KMS-11 (cell line): ENCODE measurements around the gene AP4M1.
A peak's percentile ranks its signal among the peaks of the same experiment; 100 is the strongest.

Source experiments
- H2AFZ ChIP-seq: fragments of 200-600 bp; sonication (generic); 2 replicates; pipeline ENCODE4 v1.6.1; 2016; ENCODE audit warnings: antibody characterized with exemption, mixed run types, low read depth
- H3K27ac ChIP-seq: fragments of 200-600 bp; sonication (generic); 2 replicates; pipeline ENCODE4 v1.6.1; 2016; ENCODE audit warnings: mild to moderate bottlenecking, mixed run types
- H3K27me3 ChIP-seq: fragments of 200-600 bp; sonication (generic); 2 replicates; pipeline ENCODE4 v1.6.1; 2017; ENCODE audit warnings: mild to moderate bottlenecking, low read depth, mixed run types, moderate library complexity; ENCODE audit not compliant: insufficient read depth
- H3K36me3 ChIP-seq: fragments of 200-600 bp; sonication (generic); 2 replicates; pipeline ENCODE4 v1.6.1; 2017; ENCODE audit warnings: mild to moderate bottlenecking, mixed run types; ENCODE audit not compliant: insufficient read depth
- H3K4me1 ChIP-seq: fragments of 200-600 bp; sonication (generic); 2 replicates; pipeline ENCODE4 v1.6.1; 2016; ENCODE audit warnings: mild to moderate bottlenecking, low read depth, mixed run types; ENCODE audit not compliant: poor library complexity, severe bottlenecking
- H3K4me2 ChIP-seq: fragments of 200-600 bp; sonication (generic); 2 replicates; pipeline ENCODE4 v1.7.0; 2016; ENCODE audit warnings: mild to moderate bottlenecking, mixed run types
- H3K4me3 ChIP-seq: fragments of 200-600 bp; sonication (generic); IDR thresholded peaks from 2 replicates; pipeline ENCODE4 v1.6.1; 2017; ENCODE audit warnings: low read depth, low read length, mixed read lengths; ENCODE audit not compliant: insufficient read depth
- H3K79me2 ChIP-seq: fragments of 200-600 bp; sonication (generic); 2 replicates; pipeline ENCODE4 v1.6.1; 2016; ENCODE audit warnings: low read depth, mixed run types; ENCODE audit not compliant: insufficient read depth
- H3K9ac ChIP-seq: fragments of 200-600 bp; sonication (generic); 2 replicates; pipeline ENCODE4 v1.6.1; 2016; ENCODE audit warnings: mild to moderate bottlenecking, mixed run types
- H4K20me1 ChIP-seq: fragments of 200-600 bp; sonication (generic); 2 replicates; pipeline ENCODE4 v1.6.1; 2016; ENCODE audit warnings: mild to moderate bottlenecking, mixed run types; ENCODE audit not compliant: insufficient read depth
- TF ChIP-seq, protein P1 (sequence below): fragments of 200-600 bp; sonication (generic); conservative IDR thresholded peaks from 2 replicates; pipeline ENCODE4 v1.6.1; 2017; ENCODE audit warnings: low read depth, mild to moderate bottlenecking, antibody characterized with exemption, low read length, moderate library complexity, mixed read lengths

Gene AP4M1

DNA sequence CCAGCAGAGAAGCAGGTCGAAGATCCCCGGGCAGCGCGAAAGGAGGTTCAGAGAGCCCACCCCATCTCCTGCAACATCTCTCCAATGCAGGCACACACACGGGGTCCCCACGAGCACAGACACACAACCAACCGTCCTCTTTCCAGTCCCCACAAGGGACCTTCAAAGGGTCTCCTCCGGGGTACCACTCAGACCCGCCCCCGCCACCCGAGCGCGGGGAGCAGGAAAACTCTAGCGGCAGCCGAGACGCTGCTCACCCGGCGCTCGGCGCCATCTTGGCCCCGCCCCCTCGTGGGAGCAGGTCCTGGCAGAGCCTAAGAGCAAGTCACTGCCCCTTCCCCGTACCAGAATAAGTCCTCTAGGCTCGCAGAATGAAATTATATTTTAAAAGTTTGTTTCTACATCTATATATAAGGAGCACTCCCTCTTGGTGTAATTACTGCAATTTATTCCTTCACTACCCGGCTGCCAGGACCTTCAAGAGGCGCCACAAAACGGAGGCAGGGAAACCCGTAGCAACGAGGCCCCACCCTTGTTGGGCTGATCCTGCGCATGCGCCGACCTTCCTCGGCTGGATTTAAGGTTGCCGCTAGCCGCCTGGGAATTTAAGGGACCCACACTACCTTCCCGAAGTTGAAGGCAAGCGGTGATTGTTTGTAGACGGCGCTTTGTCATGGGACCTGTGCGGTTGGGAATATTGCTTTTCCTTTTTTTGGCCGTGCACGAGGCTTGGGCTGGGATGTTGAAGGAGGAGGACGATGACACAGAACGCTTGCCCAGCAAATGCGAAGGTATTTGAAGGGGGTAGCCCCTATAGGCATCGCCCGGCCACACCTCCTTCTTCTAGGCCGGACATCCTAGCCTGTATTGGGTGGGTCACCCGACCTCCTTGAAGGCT lies 17.9 kb downstream of the AP4M1 start, which contains the start of the genes CNPY4 and TAF6:
Gene CNPY4 (plus strand): TSS at position 563 of the 898 bp plus-strand sequence. CDS start 111 bp downstream, at position 674.
Gene TAF6 (minus strand): TSS at position 287 of the 898 bp plus-strand sequence. CDS start 5,149 bp downstream, outside the sequence.
- TF ChIP-seq, protein P1, sequence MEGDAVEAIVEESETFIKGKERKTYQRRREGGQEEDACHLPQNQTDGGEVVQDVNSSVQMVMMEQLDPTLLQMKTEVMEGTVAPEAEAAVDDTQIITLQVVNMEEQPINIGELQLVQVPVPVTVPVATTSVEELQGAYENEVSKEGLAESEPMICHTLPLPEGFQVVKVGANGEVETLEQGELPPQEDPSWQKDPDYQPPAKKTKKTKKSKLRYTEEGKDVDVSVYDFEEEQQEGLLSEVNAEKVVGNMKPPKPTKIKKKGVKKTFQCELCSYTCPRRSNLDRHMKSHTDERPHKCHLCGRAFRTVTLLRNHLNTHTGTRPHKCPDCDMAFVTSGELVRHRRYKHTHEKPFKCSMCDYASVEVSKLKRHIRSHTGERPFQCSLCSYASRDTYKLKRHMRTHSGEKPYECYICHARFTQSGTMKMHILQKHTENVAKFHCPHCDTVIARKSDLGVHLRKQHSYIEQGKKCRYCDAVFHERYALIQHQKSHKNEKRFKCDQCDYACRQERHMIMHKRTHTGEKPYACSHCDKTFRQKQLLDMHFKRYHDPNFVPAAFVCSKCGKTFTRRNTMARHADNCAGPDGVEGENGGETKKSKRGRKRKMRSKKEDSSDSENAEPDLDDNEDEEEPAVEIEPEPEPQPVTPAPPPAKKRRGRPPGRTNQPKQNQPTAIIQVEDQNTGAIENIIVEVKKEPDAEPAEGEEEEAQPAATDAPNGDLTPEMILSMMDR, result no peak
- Histone ChIP-seq H3K36me3 (no peaks in the 10 kb centered on the region), H3K79me2 (peaks cover 9% of the 10 kb centered on the region; the same call in 1 of the 2 replicates), H3K4me2 (peak within 1 kb of the TSS; percentile 80), H3K4me3 (peak within 1 kb of the TSS; percentile 60), H3K4me1 (peaks cover 17% of the 10 kb centered on the region), H2AFZ (peak within 1 kb of the TSS; percentile 90), H4K20me1 (no peaks in the 10 kb centered on the region), H3K27ac (peak within 1 kb of the TSS; percentile 89), H3K9ac (peak within 1 kb of the TSS; percentile 87), H3K27me3 (no peaks in the 10 kb centered on the region)

DNA sequence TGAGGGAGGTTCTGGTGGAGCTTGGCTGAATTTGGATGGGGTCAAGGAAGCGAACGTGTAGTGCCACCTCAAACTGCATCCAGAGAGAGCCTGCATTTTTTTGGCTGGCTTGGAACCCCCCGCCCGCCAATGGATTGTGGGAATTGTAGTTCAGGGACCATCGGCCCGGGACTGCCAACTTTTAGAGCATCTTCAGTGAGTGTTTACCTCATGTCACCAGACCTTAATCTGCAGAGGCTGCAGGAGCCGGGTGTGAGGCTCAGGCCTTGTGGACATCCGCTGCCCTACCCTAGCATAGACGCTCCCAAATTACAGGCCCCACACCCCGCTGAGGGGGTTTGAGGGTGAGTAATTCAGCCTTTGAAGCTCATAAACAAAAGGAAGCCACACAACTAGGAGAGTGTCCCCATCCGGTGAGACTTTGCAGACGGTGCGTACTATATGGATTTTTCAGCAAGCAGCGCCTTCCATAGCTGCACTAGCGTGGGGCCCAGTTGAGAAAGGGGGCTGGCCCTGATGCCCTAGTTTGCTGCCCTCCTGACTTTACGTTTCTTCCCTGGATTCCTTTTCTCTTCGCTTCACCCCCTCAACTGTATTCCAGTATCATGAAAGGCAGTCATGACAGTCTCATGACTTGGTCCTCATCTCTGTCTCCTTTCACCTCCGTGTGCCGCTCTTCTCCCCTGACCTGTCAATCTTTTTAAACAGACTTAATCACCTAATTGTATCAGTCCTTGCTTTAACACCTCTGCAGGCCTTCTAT lies 18.7 kb downstream of the AP4M1 start:
- Histone ChIP-seq H3K79me2 (peaks cover 9% of the 10 kb centered on the region; the same call in 1 of the 2 replicates), H3K9ac (peak overlapping the region; percentile 87; the same call in 1 of the 2 replicates)

DNA sequence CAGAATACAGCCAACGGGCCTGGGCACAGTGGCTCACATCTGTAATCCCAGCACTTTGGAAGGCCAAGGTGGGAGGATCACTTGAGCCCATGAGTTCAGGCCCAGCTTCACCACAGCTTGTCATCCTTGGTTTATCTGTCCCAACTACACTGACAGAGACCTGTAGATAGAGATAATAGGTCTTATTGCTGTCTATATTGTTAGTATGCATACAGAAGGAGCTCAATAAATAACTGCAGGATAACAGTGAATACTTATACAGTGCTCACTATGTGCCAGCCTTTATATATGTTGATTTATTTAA lies 19.2 kb downstream of the AP4M1 start:
- Histone ChIP-seq H2AFZ (peak overlapping the region; percentile 90; the same call in 1 of the 2 replicates), H3K79me2 (peaks cover 13% of the 10 kb centered on the region; the same call in 1 of the 2 replicates), H3K4me3 (no peak overlapping the region), H3K9ac (no peak overlapping the region), H3K27ac (peak overlapping the region; percentile 89; the same call in 1 of the 2 replicates), H3K27me3 (no peaks in the 10 kb centered on the region), H3K4me2 (peak overlapping the region; percentile 80), H4K20me1 (no peaks in the 10 kb centered on the region), H3K4me1 (peaks cover 24% of the 10 kb centered on the region), H3K36me3 (no peaks in the 10 kb centered on the region)
- TF ChIP-seq, protein P1, result no peak

More for the DNA sequence above, 18.7 kb downstream of the AP4M1 start:
- no peaks in the 10 kb centered on the region for H3K27me3 ChIP-seq
- peak overlapping the region; percentile 90 for H2AFZ ChIP-seq
- peak overlapping the region; percentile 80 for H3K4me2 ChIP-seq
- TF ChIP-seq, protein P1, result no peak
- peak overlapping the region; percentile 89 for H3K27ac ChIP-seq
- peak overlapping the region; percentile 60 for H3K4me3 ChIP-seq
- peaks cover 19% of the 10 kb centered on the region for H3K4me1 ChIP-seq
- H4K20me1 ChIP-seq, result no peaks in the 10 kb centered on the region
- H3K36me3 ChIP-seq, result no peaks in the 10 kb centered on the region

DNA sequence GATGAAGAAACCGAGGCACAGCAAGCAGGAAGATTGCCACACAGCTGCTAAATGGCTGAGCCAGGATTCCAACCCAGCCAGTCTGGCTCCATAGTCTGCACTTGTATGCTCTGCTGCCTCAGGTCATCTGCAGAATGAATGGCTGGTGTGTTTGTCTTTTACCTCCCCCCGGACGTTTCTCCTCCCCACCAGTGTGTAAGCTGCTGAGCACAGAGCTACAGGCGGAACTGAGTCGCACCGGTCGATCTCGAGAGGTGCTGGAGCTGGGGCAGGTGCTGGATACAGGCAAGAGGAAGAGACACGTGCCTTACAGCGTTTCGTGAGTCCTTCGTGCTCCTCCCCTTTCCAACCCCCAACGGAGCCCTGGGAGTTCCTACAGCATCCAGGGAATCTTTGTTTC lies 20.6 kb downstream of the AP4M1 start:
- Histone ChIP-seq H4K20me1 (no peaks in the 10 kb centered on the region), H3K79me2 (peaks cover 15% of the 10 kb centered on the region; the same call in 1 of the 2 replicates), H2AFZ (no peak overlapping the region), H3K9ac (no peak overlapping the region), H3K4me2 (no peak overlapping the region), H3K27ac (no peak overlapping the region), H3K4me3 (no peak overlapping the region), H3K27me3 (no peaks in the 10 kb centered on the region), H3K36me3 (no peaks in the 10 kb centered on the region), H3K4me1 (peaks cover 27% of the 10 kb centered on the region)
- TF ChIP-seq, protein P1, result no peak
